Measurements from ENCODE around the gene DNAJC11.

- TF ChIP-seq, protein P1, sequence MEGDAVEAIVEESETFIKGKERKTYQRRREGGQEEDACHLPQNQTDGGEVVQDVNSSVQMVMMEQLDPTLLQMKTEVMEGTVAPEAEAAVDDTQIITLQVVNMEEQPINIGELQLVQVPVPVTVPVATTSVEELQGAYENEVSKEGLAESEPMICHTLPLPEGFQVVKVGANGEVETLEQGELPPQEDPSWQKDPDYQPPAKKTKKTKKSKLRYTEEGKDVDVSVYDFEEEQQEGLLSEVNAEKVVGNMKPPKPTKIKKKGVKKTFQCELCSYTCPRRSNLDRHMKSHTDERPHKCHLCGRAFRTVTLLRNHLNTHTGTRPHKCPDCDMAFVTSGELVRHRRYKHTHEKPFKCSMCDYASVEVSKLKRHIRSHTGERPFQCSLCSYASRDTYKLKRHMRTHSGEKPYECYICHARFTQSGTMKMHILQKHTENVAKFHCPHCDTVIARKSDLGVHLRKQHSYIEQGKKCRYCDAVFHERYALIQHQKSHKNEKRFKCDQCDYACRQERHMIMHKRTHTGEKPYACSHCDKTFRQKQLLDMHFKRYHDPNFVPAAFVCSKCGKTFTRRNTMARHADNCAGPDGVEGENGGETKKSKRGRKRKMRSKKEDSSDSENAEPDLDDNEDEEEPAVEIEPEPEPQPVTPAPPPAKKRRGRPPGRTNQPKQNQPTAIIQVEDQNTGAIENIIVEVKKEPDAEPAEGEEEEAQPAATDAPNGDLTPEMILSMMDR (IDR thresholded peaks at IDR 0.05): no peak
- no peak for TF ChIP-seq ZFX (IDR thresholded peaks at IDR 0.05; ENCODE audit: borderline replicate concordance)
These were observed 23.0 kb upstream of the DNAJC11 start for GRCh38 chr1:6724517-6725141.
